Fibroblast of skin of left biceps (primary cell): ENCODE measurements around the gene EBP.

Experiments
- DNase-seq, 2 experiments: peaks; one replicate each; pipeline ENCODE4 v3.0.0-alpha.2; 2013; ENCODE audit warnings: low read depth in 2 of 2

EBP gene

DNA sequence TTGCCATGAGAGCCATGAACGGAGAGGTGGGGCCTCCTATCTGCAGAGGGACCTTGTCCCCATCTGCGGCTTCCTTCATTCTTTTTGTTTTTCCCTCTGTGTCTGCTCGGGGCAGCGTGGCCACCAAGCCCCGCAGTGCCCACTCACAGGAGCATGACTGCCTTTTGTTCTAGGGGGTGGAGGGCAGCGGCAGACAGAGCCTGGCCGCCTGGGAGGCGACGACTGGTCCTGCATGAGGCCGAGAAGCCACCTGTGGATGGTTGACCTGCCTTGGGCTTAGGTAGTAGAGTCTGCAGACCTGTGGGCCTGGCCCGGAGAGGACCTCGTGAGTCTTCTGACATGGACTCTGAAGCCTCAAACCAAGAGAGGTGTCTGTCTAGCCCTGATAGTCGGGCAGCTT, 54.0 kb downstream of the EBP start:
- no peak for DNase-seq

DNA sequence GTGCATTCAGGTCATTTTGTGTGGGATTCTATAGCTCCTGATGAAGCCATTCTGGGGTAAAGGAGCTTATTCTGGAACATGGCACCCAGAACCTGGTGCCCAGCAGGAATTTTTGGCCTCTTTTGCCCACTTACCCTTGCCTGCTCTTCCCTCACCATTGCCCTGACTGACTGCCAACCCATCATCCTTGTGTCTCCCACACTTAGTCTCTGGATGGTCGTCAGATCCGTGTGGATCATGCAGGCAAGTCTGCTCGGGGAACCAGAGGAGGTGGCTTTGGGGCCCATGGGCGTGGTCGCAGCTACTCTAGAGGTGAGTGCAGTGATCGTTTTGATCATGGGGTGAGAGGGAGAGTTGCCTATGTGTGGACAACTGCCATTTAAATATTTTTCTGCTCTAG, 54.5 kb downstream of the EBP start:
- DNase-seq, result no peak
